Measurements from ENCODE around the gene NR3C1.

The NR3C1 gene

GRCh38 chr5:143418140-143418866 is 14.8 kb upstream of the NR3C1 start:
- DNase-seq, result no peak

- DNase-seq, result no peak
Observed at GRCh38 chr5:143417503-143418139, 14.1 kb upstream of the NR3C1 start.

DNA sequence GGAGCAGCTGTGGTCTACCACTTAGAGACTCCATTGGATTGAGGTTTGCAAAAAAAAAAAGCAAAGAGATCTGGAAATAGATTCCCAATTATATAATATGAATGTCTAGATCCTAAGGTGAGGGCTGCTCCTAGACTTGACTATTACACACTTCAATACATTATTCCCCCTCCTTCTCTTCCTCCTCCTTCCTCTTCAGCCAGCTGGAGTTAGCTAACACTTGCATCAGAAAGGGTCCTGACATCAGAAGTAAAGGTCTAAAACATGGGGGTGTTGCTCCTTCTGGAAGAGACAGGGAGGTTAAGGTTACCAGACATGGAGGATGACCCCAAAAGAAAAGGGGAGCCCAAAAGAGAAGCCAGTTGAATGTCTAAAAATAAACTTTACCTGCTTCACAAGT is 12.9 kb upstream of the NR3C1 start:
- no peak for DNase-seq

DNA sequence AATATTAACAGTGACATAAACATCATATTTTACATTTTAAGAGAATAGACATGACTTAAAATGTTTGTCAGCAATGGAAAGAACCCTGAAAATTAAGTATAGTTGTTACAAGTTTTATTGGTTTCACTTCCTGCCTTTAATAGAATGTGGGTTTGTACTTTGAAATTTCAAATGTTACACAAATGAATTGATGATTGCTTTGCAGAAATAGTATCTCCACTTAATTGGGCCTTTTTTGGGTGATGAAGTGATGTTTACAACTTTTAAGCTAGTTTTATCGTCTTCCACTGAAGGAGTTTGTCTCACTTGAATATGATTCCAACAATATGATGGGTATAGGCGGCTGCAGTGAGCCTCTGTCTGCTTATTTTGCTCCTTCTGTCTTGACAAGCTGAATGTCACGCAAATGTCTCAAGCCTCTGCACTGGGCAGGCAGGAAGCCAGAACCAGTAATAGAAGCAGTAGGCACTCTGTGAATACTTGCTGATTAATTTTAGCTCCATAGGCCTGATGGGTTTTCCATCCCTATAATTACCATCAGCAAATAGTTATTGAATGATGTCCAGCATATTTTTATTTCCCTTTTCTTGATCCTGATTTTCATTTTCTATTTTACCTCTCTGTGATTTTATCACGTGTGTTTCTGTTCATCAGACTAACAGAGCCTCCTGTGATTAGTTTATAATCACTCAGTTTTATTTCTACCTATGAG is 10.6 kb upstream of the NR3C1 start:
- DNase-seq, result no peak

- no peak for DNase-seq
Observed at GRCh38 chr5:143412661-143413342, 9.3 kb upstream of the NR3C1 start.

GRCh38 chr5:143409926-143410325 is 6.4 kb upstream of the NR3C1 start:
- no peak for DNase-seq

DNA sequence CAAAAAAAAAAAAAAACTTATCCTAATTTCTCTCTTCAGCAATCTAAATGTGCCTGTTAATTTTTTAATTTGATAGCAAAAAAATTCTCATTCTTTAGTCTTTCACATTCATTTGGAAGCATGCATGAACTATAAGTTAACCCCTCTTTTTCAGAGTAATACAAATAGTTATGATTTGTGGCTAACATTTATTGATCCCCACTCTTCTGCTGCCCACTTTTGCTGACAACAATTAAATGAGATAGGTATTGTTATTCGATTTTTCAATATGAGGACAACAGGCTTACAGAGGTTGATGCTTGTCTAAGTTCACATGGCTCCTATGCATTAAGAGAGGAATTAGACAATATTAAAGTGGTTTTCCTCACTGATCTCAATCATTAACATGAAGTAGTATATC is 2.9 kb upstream of the NR3C1 start:
- no peak for DNase-seq

- DNase-seq, result no peak
Observed at GRCh38 chr5:143405849-143406098, 2.3 kb upstream of the NR3C1 start.

- DNase-seq, result no peak
Observed at GRCh38 chr5:143405063-143405848, 1.8 kb upstream of the NR3C1 start.

GRCh38 chr5:143404416-143405062 is 1.1 kb upstream of the NR3C1 start:
- DNase-seq, result no peak

DNA sequence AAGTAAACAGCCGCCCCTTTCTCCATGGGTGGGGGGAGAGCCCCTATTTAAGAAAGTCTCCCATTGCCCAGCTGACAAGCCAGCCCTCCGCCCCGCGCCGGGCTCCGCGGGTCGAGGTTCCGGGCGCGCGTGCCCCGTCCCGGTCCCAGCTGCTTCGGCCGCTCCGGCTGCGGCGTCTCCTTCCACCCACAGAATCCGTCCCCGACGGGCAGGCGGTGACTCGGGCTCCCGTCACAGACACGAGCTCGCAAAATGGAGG is 223 bp downstream of the NR3C1 start:
- no peak for DNase-seq

GRCh38 chr5:143402553-143403333 is 743 bp downstream of the NR3C1 start:
- DNase-seq, result no peak

GRCh38 chr5:143402017-143402552 is 1.4 kb downstream of the NR3C1 start:
- no peak for DNase-seq

DNA sequence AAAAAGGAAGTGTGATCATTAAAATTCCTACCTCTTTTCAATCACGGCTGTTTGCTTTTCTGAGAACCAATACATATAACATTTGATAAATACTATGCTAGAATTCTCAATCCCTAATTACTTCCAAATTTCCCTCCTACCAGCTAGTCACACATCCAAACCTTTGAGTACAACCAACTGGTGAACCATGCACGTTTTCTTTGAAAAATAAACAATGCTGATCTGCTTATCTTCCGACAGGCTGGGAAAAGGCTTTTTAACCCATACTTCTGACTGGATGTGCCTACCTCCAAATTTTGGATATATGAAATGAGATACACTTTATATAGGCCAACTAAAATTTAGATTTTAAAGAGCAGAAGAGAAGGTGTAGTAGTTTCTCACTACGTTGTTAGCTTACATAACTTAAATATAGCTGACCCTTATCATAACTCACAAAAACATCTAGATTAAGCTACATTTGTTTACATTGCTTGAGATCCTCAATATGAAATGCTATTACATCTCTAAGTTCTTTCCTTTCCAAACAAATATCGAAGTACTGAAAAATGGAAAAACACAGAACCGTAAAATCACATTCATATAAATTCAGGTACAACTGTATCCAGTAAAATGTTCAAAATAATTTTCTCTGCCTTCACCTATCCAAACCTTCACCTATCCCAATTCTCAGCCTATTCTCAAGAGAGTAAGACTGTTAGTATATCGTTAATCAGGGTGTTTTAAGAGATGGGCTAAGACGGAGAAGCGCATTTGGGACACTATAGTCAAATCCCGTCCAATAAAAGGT is 2.1 kb downstream of the NR3C1 start:
- DNase-seq, result no peak

- no peak for DNase-seq
Observed at GRCh38 chr5:143400541-143401226, 2.8 kb downstream of the NR3C1 start.

DNA sequence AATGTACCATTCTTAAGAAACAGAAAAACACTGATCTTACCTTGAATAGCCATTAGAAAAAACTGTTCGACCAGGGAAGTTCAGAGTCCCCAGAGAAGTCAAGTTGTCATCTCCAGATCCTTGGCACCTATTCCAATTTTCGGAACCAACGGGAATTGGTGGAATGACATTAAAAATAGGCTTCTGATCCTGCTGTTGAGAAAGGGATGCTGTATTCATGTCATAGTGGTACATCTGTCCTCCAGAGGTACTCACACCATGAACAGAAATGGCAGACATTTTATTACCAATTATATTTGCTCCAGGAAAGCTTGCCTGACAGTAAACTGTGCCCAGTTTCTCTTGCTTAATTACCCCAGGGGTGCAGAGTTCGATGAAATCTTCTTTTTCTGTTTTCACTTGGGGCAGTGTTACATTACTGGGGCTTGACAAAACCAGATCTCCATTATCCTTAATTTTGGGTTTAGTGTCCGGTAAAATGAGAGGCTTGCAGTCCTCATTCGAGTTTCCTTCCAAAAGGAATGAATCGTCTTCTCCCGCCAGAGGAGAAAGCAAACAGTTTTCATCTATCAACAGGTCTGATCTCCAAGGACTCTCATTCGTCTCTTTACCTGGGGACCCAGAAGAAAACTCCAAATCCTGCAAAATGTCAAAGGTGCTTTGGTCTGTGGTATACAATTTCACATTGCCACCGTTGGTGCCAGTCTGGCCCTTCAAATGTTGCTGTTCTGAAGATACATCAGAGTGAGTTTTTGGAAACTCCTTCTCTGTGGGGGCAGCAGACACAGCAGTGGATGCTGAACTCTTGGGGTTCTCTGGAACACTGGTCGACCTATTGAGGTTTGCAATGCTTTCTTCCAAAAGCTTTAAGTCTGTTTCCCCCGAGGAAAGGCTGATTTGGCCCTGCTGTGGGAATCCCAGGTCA is 3.6 kb downstream of the NR3C1 start:
- DNase-seq, result no peak

DNA sequence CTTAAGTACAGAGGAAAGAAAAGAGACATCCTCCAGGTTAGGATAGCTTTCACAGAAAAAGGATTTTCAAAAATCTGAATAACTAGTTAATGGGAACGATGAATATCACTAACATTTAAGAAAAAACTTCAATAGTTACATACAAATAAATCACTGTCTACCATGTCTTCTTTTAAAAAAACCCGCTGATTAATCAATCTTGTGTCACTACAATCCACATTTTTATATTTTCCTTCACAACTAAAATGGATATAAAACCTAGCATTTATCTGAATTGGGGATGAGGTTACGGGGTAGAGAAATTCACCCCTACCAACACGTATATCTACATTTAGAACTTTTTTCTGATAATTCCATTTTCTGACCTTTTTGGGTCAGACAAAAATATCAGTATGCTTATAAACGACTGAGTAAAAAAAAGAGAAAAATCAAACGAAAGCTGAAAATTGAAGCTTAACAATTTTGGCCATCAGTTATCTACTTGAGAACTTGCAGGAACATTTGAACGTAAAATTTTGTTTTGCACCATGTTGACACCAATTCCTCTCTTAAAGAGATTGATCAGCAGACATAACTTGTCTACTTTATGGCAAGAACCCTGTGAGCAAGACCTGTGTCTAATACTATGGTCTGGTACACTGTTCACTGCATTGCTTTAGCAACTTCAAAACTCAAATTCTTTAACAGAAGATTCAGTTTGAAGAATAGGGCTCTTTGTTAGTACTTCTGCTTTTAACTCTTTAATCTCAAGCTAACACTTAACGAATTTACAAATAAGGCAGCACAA is 4.8 kb downstream of the NR3C1 start:
- DNase-seq, result no peak

- no peak for DNase-seq
Observed at GRCh38 chr5:143398053-143398355, 5.5 kb downstream of the NR3C1 start.
